ELF-1 (cell line): ENCODE results near the gene MSTO1.
"Not testable (repeated sequence)": the region's sequence is repeated elsewhere in the genome, so short reads cannot be mapped to it uniquely, and the experiment has no call there.

Experiments used
- DNase-seq: peaks from one replicate; pipeline ENCODE4 v3.0.0-alpha.2; 2016; ENCODE audit warnings: low read depth, low spot score

MSTO1 gene

DNA sequence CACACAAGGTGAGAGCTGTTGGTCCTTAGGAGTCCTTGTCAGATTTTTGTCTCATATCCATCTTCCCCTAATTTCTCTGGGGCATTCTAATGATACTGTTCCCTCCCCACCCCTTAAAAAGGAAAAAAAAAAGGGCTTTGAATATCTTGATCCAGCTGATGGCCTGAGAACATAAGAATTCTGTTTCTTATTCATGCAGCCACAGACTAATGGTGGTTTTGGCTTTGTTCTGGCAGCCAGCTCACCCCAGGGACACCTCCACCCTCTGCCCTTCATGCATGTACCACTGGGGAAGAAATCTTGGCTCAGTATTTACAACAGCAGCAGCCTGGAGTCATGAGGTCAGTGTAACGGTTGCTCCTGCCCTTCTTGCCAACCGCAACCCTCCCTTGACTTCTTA lies 3.2 kb downstream of the MSTO1 start:
- not testable (repeated sequence) for DNase-seq

DNA sequence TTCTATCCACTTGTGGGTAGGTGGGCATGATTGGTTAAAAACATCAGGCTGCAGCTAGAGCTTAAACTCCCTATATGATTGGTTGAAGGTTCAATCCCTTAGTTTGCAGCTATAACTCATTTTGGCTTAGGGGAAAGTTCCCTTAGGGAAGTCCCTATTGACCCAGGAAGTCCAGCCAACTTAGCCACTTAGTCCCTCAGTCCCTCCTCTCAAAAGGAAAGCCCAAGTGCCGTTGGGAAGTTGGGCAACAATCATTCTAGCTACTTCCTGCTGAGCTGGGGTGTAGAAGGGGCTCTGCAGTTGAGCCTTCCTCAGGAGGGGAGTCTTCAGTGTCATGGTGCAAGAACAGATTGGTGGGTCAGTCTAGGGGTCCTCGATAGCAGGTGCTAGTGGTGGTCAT lies 12.2 kb downstream of the MSTO1 start:
- no peak for DNase-seq

DNA sequence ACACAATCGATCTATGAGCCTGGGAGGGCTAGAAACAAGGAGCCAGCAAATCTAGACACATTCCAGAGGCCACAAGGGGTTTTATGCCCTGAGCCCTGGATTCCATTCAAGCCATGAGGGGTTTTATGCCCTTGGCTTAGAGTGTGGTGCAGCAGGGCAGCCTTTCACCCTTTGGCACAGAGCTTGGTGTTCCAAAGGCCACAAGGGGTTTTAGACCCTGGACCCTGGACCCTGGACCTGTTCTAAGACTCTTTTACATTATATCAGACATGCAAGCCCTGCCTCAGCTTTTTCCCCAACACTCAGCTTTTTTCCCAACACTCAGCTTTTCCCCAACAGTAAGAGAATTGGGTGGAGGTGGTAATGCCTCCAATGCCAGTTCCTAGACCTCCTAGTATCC lies 13.3 kb downstream of the MSTO1 start:
- no peak for DNase-seq

DNA sequence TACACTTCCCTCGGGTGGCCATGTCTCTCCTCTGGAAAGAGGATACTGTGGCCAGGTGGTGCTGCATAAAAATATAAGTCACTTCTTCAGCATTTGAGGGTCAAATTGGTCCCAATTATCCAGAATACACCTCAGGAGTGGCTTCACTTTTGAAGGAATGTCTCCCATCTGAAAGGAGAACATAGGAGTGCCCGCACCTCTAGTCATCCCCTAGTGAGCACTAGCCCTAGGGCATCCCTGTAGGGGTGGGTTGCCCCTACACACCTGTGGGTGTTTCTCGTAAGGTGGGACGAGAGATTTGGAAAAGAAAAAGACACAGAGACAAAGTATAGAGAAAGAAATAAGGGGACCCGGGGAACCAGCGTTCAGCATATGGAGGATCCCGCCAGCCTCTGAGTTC lies 16.4 kb downstream of the MSTO1 start:
- not testable (repeated sequence) for DNase-seq

DNA sequence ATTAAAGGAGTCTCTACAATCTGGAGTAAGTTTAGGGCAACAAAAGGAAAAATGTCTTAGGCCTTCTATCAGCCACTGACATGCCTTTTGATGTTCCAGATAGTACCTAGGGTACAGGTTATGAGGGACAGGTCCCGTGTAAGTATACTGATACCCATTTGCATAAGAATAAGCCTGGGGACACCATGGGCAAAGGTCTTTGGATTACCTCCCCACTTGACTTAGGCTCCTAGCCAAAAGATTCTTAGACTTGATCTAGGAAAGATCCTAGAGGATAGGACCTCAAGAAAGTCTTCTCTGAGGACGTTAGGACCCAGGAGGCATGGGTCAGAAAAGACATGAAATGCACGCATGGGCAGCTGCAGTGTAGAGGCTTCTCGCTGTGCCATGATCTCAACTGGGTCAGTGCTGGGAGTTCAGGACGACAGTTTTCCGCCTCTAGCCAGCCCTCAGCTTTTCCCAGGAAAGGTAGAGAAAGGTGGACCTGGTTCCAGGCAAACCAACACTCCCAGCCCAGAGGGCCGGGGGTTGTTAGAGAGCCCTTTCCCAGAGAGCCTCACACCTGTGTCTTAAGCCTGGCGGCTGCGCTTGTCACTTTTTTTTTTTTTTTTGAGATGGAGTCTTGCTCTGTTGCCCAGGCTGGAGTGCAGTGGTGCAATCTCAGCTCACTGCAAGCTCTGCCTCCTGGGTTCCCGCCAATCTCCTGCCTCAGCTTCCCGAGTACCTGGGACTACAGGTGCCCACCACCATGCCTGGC lies 26.6 kb downstream of the MSTO1 start:
- no peak for DNase-seq

DNA sequence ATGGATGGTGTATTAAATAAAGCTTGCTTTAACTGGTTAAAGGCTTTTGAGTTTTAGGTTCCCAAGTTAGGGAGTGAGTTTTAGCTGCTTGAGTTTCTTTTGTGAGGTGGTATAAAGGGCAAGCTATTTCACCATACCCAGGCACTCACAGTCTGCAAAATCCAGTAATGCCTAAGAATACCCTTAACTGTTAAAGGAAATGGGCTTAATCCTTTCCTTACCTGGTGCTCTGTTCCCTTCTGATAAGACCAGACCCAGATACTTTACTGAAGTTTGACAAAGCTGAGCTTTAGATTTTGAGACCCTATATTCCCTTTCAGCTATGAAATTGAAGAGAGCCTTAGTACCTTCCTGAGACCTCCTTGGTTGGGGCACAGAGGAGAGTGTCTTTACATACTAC lies 30.3 kb downstream of the MSTO1 start:
- no peak for DNase-seq

DNA sequence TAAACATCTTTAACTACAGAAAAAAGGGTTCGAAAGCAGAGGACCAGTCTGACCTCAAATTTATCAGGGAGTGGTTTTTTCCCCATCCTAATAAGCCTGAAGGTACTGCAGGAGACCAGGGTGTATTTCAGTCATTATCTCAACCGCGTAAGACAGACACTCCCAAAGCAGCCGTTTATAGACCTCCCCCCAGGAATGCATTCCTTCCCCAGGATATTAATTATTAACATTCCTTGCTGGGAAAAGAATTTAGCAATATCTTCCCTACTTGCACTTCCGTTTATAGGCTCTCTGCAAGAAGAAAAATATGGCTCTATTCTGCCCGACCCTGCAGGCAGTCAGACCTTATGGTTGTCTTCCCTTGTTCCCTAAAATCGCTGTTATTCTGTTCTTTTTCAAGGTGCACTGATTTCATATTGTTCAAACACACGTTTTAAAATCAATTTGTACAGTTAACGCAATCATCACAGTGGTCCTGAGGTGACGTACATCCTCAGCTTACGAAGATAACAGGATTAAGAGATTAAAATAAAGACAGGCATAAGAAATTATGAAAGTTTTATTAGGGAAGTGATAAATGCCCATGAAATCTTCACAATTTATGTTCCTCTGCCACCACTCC lies 32.7 kb downstream of the MSTO1 start:
- DNase-seq: not testable (repeated sequence)

DNA sequence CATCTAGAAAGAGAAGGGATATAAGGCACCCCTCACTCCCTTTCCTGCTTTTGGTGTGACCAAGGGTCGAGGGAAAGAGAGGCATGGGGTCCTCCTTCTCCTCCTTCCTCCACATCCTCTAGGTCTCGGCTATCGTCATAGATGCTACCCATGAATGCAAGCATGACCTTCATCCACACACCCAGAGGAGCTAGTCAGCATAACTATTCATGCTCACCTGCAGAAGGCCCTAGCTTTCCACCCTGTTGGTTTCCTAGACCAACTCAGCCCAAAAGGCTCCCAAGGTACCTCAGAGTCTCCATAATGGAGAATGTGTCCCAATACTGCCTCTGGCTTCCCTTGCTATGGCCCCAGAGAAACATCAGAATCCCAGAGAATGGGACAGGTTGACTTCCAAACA lies 33.2 kb downstream of the MSTO1 start:
- no peak for DNase-seq

DNA sequence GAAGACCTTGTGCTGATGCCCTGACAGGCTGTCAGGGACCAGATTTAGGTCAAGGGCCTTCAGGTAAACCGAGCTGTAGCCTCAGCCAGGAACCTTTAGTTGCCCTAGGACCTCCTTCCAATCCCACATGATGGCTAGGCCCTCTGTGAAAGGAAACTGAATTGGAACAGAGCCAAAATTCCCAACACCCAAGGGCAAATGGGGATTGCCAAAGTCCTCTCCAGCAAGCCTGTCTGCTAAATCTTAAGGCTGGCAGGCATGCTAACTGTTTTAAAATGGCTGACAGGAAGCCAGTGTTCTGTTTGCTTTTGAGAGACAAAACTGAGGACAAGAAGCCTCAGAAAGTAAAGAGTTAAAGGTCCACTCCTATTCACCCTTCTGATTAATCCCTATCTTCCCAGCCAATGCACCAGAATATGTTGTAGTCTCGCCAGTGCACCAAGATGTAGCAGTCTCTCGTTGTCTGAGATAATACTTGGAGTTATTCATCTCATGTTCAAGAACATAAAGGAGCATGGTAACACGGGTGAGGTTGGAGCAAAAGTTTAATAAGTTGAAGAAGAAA lies 35.1 kb downstream of the MSTO1 start:
- DNase-seq: no peak

DNA sequence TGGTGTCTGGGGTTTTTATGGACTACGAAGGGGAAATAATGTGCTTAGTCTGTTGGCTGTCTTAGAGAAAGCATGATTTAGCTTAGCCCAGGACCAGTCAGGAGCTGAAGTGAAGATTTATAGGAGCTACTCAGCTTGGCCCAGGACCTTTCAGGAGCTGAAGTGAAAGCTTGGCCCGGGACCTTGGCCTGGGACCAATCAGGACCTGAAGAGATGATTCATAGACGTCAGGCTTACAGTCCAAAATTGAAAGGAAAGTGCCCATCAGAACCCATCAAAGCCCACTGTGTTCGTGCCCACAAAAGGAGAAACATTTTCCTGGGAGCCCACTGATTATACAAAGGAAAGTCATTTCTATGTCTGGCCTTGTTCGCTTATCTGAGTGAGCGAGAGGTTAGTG lies 35.6 kb downstream of the MSTO1 start:
- DNase-seq: no peak

DNA sequence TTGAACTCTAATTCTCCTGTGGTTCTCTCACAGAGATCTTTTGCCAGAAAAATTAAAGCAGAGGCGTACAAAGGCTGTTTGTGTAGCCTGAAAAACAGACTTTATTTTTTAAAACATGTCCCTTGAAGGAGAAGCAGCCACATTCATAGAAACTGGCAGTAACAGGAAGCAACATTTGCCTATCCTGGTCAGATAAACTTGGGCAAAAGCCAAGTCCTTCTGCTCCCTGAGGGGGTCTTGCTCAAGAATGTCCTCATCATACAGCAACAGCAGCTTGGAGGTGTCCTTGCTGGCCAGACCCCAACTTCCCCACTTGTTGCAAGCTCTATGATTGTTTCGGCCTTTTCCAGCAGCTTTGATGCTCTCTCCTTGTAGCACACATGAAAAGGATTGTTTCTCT lies 36.3 kb downstream of the MSTO1 start:
- no peak for DNase-seq

DNA sequence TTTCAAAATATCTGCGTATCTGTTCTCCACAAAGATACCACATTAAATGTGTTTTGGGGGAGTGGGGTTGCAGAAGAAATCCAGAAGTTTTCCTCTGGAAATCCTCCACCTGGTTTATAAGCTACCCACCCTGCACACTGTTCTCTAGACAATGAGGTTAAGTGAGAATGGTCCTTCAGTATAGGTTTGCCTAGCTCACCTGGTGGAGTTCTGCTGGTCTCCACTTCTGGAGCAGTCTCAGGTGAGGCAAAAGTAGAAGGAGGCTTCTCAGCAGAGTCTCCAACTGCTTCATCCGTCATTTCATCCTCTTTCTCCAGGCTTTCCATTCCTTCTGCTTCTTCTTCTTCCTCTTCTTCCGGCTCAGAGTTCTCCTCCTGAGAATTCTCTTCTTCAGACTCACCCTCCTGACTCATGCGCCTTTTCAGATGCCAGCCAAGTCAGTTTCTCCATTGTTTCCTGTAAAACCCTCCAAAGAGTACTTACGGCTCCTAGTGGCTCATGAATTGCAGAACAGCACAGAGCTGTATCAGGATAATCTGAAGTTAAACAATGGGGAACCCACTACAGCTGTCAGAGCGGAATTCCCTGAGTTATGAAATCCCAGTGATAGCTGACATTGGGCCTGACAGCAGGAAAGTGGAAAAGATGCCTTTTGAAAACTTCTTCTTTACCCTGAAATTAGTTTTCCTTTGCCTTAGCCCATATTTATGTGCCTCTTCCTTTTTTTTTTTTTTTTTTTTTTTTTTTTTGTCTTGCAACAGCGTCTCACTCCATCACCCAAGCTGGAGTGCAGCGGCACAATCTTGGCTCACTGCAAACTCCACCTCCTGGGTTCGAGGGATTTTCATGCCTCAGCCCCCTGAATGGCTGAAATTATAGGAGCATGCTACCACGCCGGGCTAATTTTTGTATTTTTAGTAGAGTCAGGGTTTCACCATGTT lies 38.5 kb downstream of the MSTO1 start:
- peak; percentile 70 for DNase-seq

DNA sequence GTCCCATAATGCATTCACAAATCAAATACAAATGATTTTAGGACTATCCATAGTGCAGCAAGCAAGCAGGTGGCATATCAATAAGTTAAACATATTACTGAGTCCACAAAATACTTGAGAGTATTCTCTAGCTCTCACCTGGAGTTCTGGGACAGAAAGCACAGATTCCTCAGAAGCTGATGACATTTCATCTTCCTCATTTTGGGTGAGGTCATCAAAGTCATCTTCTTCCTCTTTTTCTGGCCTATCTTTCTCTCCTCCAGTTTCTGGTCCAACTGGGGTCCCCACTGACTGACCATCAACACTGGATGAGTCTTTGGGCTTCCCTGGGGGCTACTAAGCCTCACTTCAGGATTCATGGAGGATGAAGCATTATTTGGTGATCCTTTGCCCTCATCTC lies 39.7 kb downstream of the MSTO1 start:
- no peak for DNase-seq

DNA sequence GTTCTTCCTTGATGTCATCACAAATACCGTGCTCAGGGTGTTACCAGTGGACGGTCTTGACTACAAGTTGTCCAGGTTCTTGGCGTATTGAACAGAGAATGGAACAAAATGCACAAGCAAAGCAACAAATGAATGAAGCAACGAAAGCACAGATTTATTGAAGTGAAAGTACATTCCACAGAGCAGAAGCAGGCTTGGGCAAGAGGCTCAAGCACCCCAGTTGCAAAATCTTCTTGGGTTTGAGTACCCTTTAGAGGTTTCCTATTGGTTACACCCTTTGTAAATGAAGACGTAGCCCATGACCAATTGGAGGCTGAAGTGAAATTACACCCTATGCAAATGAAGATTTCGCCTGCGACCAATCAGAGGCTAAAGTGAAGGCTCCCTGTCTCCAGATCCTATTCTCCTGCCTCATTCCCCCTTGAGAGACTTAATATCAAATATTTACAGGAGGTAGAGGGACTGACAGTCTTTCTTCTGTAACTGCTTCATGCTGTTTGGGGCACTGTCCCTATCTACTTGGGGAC lies 40.3 kb downstream of the MSTO1 start:
- no peak for DNase-seq

DNA sequence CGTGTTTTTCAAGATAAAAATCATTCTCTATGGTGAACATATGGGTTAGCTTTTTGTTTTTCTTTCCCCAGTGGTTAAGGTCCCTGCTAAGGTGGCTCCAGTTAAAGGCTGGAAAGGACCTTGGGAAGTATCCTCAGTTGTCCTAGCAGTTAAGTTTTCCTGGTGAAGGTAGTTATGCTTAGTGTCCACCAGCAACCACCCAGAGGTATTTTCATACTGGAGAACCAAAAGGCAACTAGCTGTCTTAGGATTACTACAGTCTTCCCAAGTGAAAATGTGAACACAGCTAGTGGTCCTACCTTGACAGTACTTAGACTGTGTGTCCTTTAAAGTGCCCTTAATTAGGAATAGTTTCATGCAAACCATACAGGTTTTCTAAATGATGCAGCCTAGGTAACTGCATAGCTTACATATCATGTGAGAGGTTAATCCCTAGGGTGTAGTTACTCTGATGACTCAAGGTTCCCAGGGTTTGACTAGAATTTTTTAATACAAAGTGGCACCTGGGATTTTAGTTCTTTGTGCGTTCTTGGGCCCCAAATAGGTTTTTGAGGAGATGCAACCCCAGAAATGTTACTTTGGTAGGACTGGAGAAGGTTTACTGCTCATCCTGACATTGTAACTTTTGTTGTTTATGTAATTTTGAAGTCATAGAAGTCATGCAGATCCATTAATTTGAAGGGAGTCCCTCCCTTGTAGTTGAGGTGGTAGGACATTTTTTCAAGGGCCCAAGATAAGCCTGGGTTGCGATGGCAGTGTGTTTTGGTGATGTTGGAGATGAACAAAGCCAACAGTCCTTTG lies 42.0 kb downstream of the MSTO1 start:
- no peak for DNase-seq

DNA sequence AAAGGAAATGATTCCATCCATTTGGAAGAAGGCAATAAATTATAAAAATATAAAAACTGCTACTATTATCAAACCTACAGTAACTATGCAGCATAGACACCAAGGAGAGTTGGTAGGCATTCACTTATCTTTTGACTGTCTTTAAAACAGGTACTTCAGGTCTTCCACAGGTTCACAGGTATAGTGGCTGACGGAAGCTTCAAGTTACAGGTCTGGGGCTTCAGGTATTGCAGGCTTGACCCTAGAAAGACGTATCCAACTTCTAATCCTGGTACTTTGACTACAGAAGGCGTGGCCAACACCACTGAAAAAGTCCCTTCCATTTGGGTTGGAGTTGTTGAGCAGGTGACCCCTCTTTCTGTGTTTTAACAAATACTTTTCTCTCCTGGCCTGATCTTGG lies 42.9 kb downstream of the MSTO1 start:
- no peak for DNase-seq

DNA sequence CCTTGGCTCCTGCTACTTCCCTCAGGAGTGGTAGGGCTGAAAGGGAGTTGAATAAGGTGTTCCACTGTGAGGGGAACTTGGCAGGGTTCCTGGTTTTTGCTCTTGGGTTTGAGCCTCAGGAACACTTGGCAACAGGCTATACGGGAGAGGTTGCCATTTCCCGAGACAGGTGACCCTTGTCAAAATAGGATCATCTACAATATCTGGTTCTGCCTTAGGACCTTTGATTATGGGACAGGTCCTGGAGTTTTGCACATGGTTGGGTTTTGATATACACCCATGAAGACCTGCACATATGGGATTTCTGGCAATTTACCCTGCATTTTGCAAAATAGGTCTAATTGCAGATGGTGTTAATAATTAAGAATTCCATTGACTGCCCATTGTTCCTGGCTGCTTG lies 47.4 kb downstream of the MSTO1 start:
- no peak for DNase-seq

DNA sequence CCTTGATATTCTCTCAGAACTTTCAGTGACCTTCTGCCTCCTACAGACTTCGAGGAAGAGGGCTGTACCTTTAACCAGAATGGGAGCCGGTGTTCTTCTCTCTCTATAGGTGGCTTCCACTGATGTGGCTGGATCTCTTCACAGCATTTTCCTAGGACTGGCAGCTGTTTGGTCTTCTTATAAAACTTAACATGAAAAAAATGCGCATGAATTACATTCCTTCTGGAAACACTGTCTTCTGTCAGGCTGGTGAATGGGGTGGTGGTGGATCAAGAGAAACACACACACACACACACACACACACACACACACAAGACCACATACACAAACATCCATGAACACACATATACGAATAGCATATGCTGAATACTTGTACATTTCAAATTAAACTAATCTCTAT lies 51.2 kb downstream of the MSTO1 start:
- DNase-seq: not testable (repeated sequence)
